CD4-positive, alpha-beta T cell treated with Interleukin-21 for 1 hour (primary cell): ENCODE data around the gene UBE2H.
"Not testable (repeated sequence)": the region's sequence is repeated elsewhere in the genome, so short reads cannot be mapped to it uniquely, and the experiment has no call there.

ENCODE experiments used
- DNase-seq: peaks from one replicate; pipeline ENCODE4 v3.0.0-alpha.2; 2020

UBE2H gene

GRCh38 chr7:129804111-129804889 lies 148.5 kb downstream of the UBE2H start:
- no peak for DNase-seq

GRCh38 chr7:129803546-129804081 lies 149.1 kb downstream of the UBE2H start:
- DNase-seq, result no peak

- no peak for DNase-seq
Measured at GRCh38 chr7:129801882-129802281, 150.9 kb downstream of the UBE2H start.

DNA sequence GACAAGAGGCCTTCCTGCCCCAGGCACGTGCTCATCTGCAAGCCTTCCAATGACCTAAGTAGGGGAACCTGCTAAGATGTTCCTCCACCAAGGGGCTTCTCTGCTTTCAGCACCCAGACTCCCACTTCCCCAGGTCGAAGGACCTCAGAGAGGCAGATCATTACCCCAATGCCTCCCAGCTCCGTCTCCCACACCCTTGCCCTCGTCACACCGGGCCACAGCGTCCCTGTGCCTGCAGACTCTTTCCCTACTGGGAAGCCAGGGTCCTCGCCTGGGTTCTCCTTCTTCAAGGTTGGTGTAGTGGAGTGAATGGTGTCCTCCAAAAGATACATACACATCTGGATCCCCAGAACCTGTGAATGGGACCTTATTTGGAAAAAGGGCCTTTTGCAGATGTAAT lies 151.9 kb downstream of the UBE2H start:
- no peak for DNase-seq

- DNase-seq, result no peak
Measured at GRCh38 chr7:129799350-129799955, 153.3 kb downstream of the UBE2H start.

DNA sequence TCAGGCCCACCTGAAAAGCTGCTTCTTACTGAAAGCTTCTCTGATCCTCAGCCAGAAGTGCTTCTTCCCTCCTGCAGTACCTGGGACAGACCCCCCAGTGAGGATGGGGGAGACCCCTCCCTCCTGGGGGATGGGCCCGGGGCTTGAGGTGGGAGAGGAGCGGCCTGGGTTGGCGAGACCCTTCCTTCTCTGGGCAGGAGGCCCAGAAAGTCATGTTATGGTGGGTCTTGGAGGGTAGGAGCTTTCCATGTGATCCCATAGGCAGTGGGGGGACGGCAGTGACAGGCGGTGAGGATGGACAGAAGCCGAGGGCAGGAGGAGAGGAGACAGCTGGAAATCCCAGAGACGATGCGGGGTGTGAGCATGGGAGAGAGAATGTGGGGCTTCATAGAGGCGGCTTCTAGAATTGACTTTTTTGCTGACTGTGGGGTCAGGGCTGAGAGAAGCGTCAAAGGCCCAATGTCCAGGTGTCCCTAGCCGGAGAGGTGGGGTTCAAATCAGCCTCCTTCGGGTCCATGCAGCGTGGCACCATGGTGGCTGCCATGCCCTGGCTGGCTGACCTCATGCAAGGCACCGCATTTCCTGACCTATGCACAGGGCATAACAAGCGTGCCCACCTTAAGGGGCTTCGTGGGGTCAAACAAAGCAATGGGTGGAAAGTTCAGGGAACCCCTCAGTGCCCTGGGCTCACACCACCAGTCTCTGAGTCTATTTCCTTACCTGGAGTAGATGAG lies 154.0 kb downstream of the UBE2H start:
- DNase-seq, result no peak

DNA sequence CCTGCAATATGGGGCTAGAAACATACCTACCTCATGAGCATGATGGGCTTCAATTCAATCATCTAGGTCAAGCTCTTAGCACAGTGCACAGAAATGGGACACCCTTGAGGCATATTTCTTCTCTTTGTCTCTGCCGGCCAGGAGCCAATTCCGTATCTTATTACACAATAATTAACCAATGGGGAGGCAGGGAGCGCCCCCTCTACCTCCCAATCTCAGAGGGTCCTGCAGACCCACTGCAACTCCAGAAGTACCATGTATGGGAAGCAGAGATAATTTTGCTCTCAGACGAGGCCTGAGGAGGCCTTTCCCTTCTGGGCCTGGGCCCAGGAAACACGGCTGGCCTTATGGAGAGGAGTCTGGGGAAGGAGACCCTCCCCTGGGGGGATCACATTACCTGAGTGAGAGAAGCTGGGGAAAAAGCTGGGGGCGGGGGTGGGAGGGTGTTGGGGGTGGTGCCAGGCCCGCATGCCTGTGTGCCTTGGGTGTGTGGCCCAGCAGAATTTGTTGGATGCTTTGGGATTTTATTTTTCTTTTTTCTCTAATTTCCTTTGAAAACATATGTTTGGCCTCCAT lies 155.5 kb downstream of the UBE2H start:
- no peak for DNase-seq

DNA sequence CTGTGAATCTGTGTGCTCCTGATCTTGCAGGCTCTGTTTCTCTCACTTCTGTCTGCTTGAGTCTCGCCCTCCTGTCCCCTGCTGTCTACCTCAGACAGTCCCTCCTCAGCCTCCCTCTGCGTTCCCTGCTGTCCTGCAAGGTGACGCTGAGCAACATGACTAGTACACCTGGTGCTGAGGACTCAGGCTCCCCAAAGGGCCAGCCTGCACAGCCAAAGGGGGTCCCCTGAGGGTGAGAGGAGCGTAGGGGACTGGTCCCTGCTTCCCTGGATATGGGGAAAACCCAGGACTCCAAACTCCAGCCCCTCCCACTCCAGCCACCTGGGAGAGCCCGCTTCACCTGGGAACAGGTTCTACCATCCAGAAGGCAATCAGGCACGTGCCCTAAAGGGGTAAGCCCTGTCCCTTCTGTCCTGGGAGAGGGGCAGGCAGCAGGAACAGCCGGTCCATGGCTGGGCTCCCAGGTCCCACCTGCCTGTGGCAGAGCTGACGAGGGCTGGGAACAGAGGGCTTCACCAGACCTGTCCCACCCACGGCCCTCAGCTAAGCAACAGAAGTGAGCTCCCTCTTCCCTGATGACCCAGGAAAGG lies 156.5 kb downstream of the UBE2H start:
- DNase-seq, result no peak

DNA sequence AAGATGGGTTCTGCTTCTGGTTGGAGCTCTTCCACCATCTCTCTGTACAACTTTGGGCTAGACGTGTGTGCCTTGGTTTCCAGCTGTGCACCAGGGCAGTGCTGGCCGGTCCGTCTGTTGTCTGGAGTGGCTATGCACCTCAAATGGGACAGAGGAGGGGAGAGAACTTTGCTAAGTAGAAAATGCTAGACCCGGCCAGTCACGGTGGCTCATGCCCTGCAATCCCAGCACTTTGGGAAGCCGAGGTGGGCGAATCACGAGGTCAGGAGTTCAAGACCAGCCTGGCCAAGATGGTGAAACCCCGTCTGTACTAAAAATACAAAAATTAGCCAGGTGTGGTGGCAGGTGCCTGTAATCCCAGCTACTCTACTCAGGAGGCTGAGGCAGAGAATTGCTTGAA lies 158.3 kb downstream of the UBE2H start:
- not testable (repeated sequence) for DNase-seq

- no peak for DNase-seq
Measured at GRCh38 chr7:129793506-129794310, 159.1 kb downstream of the UBE2H start.

- no peak for DNase-seq
Measured at GRCh38 chr7:129792721-129793120, 160.0 kb downstream of the UBE2H start.

- DNase-seq, result no peak
Measured at GRCh38 chr7:129790136-129790535, 162.6 kb downstream of the UBE2H start.

DNA sequence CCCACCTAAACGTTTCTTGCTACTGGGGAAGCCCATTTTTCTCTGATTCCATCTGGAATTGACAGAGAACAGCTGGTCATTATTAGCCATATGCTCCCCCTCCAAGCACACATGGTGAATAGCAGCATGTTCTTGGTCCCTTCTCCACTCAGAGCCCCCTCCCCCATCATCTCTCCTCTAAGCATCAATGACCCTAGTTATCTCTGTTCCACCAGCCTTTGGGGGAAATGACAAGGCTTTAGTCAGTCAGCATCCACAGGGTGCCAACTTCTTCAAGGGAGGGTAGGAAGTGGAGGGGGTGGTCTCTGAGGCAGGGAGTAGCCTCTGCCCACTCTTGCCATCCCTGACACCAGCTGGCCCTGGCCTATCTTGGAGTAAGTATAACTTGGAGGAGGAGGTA lies 163.1 kb downstream of the UBE2H start:
- no peak for DNase-seq

DNA sequence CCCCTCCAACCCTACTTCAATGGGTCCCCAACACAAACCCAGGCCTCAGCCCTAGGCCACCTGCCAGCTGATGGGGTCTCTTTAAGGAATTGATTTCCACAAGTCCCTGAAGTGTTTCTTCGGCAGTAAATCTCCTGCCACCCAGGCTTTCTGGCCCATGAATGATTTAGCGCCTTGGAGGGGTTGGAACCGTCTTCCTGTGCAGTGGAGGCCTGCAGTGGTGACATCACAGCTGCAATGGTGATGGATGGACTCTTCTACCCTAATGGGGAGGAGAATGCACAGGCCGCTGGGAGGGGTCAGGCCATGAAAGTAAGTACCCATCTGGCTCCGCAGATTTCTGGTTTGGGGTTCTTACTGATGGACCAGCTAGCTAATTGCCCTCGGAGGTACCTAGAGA lies 163.8 kb downstream of the UBE2H start:
- no peak for DNase-seq

DNA sequence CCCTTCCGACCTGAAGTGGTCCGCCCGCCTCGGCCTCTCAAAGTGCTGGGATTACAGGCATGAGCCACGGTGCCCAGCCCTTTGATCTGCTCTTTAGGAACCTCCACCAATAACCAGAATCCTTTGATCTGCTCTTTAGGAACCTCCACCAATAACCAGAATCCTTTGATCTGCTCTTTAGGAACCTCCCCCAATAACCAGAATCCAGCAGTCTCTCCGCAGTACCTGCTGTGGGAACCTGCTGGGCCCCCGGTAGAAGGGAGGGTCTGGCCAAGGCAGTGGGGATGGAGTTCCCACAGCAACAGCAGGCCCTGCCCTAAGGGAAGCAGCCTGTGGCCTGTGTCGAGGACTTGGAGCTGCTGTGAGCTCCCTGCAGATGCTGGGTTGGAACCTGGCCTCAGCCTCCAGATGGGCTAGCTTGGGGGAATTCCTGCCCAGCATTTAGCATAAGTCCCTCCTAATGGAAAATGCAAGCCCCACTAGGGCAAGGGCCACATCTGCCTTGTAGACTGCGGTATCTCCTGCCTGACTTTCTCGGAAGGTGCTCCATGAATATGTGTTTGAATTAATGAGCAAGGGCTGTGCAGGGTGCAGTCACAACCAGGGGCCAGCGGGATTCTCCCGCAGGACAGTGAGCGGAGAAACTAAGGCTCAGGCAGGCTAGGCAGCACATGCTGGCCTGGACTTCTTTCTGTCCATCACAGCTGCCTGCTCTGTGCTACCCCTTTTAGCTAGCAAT lies 165.8 kb downstream of the UBE2H start:
- DNase-seq, result no peak

GRCh38 chr7:129785685-129786514 lies 166.9 kb downstream of the UBE2H start:
- no peak for DNase-seq

GRCh38 chr7:129784783-129785684 lies 167.7 kb downstream of the UBE2H start:
- DNase-seq, result no peak

- DNase-seq, result no peak
Measured at GRCh38 chr7:129784437-129784782, 168.3 kb downstream of the UBE2H start.

DNA sequence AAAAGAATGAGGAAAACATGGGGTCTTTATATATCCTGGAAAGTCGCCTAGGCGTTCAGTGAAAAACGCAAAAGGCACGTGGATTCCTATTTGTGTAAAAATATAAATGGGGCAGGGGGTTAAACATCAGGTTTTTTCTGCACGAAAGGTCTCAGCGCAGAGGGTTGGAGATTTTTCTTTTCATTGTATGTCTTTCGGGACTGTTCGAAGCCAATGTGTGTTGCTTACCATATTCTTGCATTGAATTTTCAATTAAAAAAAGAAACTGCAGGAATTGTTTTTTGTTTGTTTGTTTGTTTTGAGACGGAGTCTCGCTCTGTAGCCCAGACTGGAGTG lies 169.2 kb downstream of the UBE2H start:
- no peak for DNase-seq
